Suprapubic skin (tissue), 4 donors: ENCODE data around the gene PCED1A.

ENCODE experiments used
- EP300 ChIP-seq: sonication (generic); formaldehyde crosslinking; IDR thresholded peaks from one replicate; pipeline ENCODE4 v1.6.1; 2017; ENCODE audit warnings: antibody characterized with exemption
- POLR2A ChIP-seq, 2 donors: fragments of 450-650 bp; IDR thresholded peaks; one replicate each; pipeline ENCODE4 v1.6.1; 2017; ENCODE audit warnings: antibody characterized with exemption in 2 of 2, mild to moderate bottlenecking in 2 of 2, moderate library complexity in 2 of 2
- POLR2AphosphoS5 ChIP-seq, 3 donors: sonication (generic); formaldehyde crosslinking; IDR thresholded peaks; one replicate each; pipeline ENCODE4 v1.6.1; 2017; ENCODE audit warnings: antibody characterized with exemption in 3 of 3
- TF ChIP-seq, protein P1 (sequence below), 2 donors: fragments of 200-600 bp in 1 of 2; fragments of 450-650 bp in 1 of 2; sonication (generic) in 1 of 2; IDR thresholded peaks; one replicate each; pipeline ENCODE4 v1.5.1; 2016 to 2019; ENCODE audit warnings: antibody characterized with exemption in 2 of 2, mild to moderate bottlenecking in 1 of 2, moderate library complexity in 1 of 2

GRCh38 chr20:2887715-2888114 is 47.3 kb upstream of the PCED1A start:
- TF ChIP-seq POLR2A (IDR thresholded peaks at IDR 0.05) (no peak), POLR2AphosphoS5 (IDR thresholded peaks at IDR 0.05) (no peak), EP300 (no peak)
- TF ChIP-seq, protein P1, sequence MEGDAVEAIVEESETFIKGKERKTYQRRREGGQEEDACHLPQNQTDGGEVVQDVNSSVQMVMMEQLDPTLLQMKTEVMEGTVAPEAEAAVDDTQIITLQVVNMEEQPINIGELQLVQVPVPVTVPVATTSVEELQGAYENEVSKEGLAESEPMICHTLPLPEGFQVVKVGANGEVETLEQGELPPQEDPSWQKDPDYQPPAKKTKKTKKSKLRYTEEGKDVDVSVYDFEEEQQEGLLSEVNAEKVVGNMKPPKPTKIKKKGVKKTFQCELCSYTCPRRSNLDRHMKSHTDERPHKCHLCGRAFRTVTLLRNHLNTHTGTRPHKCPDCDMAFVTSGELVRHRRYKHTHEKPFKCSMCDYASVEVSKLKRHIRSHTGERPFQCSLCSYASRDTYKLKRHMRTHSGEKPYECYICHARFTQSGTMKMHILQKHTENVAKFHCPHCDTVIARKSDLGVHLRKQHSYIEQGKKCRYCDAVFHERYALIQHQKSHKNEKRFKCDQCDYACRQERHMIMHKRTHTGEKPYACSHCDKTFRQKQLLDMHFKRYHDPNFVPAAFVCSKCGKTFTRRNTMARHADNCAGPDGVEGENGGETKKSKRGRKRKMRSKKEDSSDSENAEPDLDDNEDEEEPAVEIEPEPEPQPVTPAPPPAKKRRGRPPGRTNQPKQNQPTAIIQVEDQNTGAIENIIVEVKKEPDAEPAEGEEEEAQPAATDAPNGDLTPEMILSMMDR (IDR thresholded peaks at IDR 0.05): no peak
